K562 (cell line): Measurements from ENCODE around the gene HEPACAM. TPM values are rescaled to one million over a fixed set of nuclear protein-coding genes. Genes with fewer than 3 reads are reported as not detected.

Experiments used
- CEBPB ChIP-seq: fragments of 450-650 bp; IDR thresholded peaks from 2 replicates; pipeline ENCODE4 v1.6.1; 2016; ENCODE audit warnings: missing genetic modification characterization, missing compliant biosample characterization
- CREB3L1 ChIP-seq: fragments of 450-650 bp; IDR thresholded peaks from 2 replicates; pipeline ENCODE4 v1.6.1; 2014; ENCODE audit warnings: low read depth, mild to moderate bottlenecking, moderate library complexity, borderline replicate concordance
- EP400 ChIP-seq: fragments of 450-650 bp; IDR thresholded peaks from 2 replicates; pipeline ENCODE4 v1.6.1; 2017; ENCODE audit warnings: antibody characterized with exemption, mild to moderate bottlenecking, moderate library complexity
- FUS ChIP-seq: fragments of 200-400 bp; formaldehyde crosslinking; optimal IDR thresholded peaks from 2 replicates; pipeline ENCODE3; 2017; ENCODE audit warnings: low read depth, low read length
- MCM2 ChIP-seq: fragments of 450-650 bp; IDR thresholded peaks from 2 replicates; pipeline ENCODE4 v1.6.1; 2017; ENCODE audit warnings: low read depth, mild to moderate bottlenecking
- MECOM ChIP-seq: fragments of 250-450 bp; sonication (Bioruptor Pico); IDR thresholded peaks from 2 replicates; pipeline ENCODE4 v1.8.0; 2022; ENCODE audit warnings: inconsistent platforms
- PTRF ChIP-seq: fragments of 450-650 bp; IDR thresholded peaks from 2 replicates; pipeline ENCODE4 v1.6.1; 2016; ENCODE audit warnings: mild to moderate bottlenecking, missing genetic modification characterization, missing compliant biosample characterization
- RBM17 ChIP-seq: fragments of 200-400 bp; formaldehyde crosslinking; IDR thresholded peaks from 2 replicates; pipeline ENCODE4 v1.6.1; 2017; ENCODE audit warnings: low read depth, mild to moderate bottlenecking, low read length, borderline replicate concordance
- RBM34 ChIP-seq: fragments of 200-400 bp; formaldehyde crosslinking; IDR thresholded peaks from 2 replicates; pipeline ENCODE4 v1.6.1; 2018; ENCODE audit warnings: low read length, borderline replicate concordance; ENCODE audit not compliant: insufficient read depth
- SAP30 ChIP-seq: fragments of 200-600 bp; sonication (generic); IDR thresholded peaks from 2 replicates; pipeline ENCODE4 v1.6.1; 2012; ENCODE audit warnings: borderline replicate concordance, low read depth, mild to moderate bottlenecking, moderate library complexity, low read length, control low read depth, inconsistent platforms; ENCODE audit not compliant: insufficient read depth, poor library complexity, severe bottlenecking
- SRSF7 ChIP-seq: fragments of 200-400 bp; formaldehyde crosslinking; optimal IDR thresholded peaks from 2 replicates; pipeline ENCODE3; 2017; ENCODE audit warnings: mild to moderate bottlenecking, low read depth, low read length
- ZBTB2 ChIP-seq: fragments of 450-650 bp; IDR thresholded peaks from 2 replicates; pipeline ENCODE4 v1.6.1; 2016; ENCODE audit warnings: antibody characterized with exemption
- ZNF280B ChIP-seq: fragments of 250-450 bp; sonication (Bioruptor Pico); IDR thresholded peaks from 2 replicates; pipeline ENCODE4 v1.5.1; 2021; ENCODE audit warnings: mild to moderate bottlenecking
- ZNF395 ChIP-seq: fragments of 200-800 bp; sonication (Bioruptor generic); IDR thresholded peaks from 2 replicates; pipeline ENCODE4 v1.6.1; 2017; ENCODE audit warnings: missing genetic modification characterization, missing compliant biosample characterization
- ZNF655 ChIP-seq: fragments of 250-450 bp; sonication (Bioruptor Pico); IDR thresholded peaks from 2 replicates; pipeline ENCODE4 v1.5.0; 2021
- polyA plus RNA-seq, 8 experiments: library from polyadenylated mRNA; depleted of rRNA in 4 of 8; stranded (reverse) in 5 of 8; unstranded in 3 of 8; fragments of >200 nt; fragmentation: Nextera tagmentation in 2 of 8; fragmentation: Illumina TruSeq in 1 of 8; extraction: Ambion mirVana in 2 of 8; extraction: Trizol in 1 of 8; gene quantifications; 2 replicates each; pipeline versions ENCODE4 v1.2.1 to v1.2.3, GENCODE V29; 2011 to 2014; ENCODE audit warnings: inconsistent platforms in 1 of 8, missing spikeins in 1 of 8
- total RNA-seq, 7 experiments: library from RNA; depleted of rRNA in 6 of 7; stranded (reverse); fragments of >200 nt in 6 of 7; fragmentation: Illumina TruSeq in 2 of 7; extraction: Trizol in 2 of 7; gene quantifications; 2 replicates each; pipeline versions ENCODE4 v1.2.1 to v1.2.3, GENCODE V29; 2011 to 2021; ENCODE audit warnings: low replicate concordance in 1 of 7
- TF ChIP-seq, protein P1 (sequence below), 2 experiments: IDR thresholded peaks; 2 replicates each; pipeline ENCODE4 v1.6.1; 2011; ENCODE audit warnings: borderline replicate concordance in 1 of 2, control low read depth in 1 of 2, low read depth in 1 of 2, low read length in 1 of 2, mild to moderate bottlenecking in 1 of 2, mixed read lengths in 1 of 2, moderate library complexity in 1 of 2; ENCODE audit not compliant: insufficient read depth in 1 of 2, insufficient read length in 1 of 2, poor library complexity in 1 of 2, severe bottlenecking in 1 of 2; ENCODE audit errors: extremely low read depth in 1 of 2

Gene HEPACAM
- total and polyA plus RNA-seq, 9 of the 15 experiments (the other 6 are each of a cell fraction or from before 2014, with no cell fraction given): not detected

- TF ChIP-seq FUS: no peak
- TF ChIP-seq, protein P1, sequence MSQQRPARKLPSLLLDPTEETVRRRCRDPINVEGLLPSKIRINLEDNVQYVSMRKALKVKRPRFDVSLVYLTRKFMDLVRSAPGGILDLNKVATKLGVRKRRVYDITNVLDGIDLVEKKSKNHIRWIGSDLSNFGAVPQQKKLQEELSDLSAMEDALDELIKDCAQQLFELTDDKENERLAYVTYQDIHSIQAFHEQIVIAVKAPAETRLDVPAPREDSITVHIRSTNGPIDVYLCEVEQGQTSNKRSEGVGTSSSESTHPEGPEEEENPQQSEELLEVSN (IDR thresholded peaks at IDR 0.05; ENCODE audit: borderline replicate concordance in 1 of 2, extremely low read depth in 1 of 2, insufficient read depth in 1 of 2, insufficient read length in 1 of 2, low read depth in 1 of 2, low read length in 1 of 2, poor library complexity in 1 of 2, severe bottlenecking in 1 of 2): peak; percentile 28 to 69
- no peak for TF ChIP-seq ZNF655
- TF ChIP-seq RBM34: no peak
- no peak for TF ChIP-seq SRSF7
- no peak for TF ChIP-seq MECOM
- peak; percentile 76; the same call in 1 of the 2 replicates for TF ChIP-seq EP400
- TF ChIP-seq RBM17: no peak
- TF ChIP-seq CREB3L1: peak; percentile 51; the same call in 1 of the 2 replicates
- TF ChIP-seq ZNF280B: no peak
- TF ChIP-seq ZNF395: no peak
- TF ChIP-seq MCM2: no peak
- TF ChIP-seq ZBTB2: 0 out of 2 replicates have a peak, but pooled peaks have one; percentile 31
- no peak for TF ChIP-seq SAP30
- no peak for TF ChIP-seq CEBPB
- TF ChIP-seq PTRF (tag): no peak
These were observed 59.7 kb downstream of the HEPACAM start (continued) for GRCh38 chr11:124875943-124876817.
